ENCODE results near the gene CSDE1.

The CSDE1 gene

DNA sequence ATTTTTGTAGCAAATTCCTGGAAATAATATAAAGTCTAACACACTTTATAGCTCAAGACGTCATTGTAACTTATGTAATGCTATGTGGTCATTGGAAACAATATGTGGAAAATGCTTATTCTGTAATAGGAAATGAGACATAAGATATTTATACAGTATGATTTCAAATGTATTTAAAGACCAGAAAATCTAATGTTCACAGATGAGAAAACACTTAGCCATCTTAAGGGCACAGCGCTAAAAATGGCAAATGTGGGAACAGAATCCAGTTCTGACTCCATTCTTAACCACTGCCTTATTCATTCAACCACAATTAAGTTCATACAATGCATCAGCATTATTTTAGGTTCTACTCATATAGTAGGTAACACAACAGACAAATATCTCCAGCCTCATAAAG is 12.5 kb downstream of the CSDE1 start:
- no peak overlapping the region for H3K27ac ChIP-seq
- H3K4me3 ChIP-seq: no peak overlapping the region
- no peak for DNase-seq (ENCODE audit: low spot score)
- TF ChIP-seq, protein P1, sequence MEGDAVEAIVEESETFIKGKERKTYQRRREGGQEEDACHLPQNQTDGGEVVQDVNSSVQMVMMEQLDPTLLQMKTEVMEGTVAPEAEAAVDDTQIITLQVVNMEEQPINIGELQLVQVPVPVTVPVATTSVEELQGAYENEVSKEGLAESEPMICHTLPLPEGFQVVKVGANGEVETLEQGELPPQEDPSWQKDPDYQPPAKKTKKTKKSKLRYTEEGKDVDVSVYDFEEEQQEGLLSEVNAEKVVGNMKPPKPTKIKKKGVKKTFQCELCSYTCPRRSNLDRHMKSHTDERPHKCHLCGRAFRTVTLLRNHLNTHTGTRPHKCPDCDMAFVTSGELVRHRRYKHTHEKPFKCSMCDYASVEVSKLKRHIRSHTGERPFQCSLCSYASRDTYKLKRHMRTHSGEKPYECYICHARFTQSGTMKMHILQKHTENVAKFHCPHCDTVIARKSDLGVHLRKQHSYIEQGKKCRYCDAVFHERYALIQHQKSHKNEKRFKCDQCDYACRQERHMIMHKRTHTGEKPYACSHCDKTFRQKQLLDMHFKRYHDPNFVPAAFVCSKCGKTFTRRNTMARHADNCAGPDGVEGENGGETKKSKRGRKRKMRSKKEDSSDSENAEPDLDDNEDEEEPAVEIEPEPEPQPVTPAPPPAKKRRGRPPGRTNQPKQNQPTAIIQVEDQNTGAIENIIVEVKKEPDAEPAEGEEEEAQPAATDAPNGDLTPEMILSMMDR (IDR thresholded peaks at IDR 0.05): no peak

DNA sequence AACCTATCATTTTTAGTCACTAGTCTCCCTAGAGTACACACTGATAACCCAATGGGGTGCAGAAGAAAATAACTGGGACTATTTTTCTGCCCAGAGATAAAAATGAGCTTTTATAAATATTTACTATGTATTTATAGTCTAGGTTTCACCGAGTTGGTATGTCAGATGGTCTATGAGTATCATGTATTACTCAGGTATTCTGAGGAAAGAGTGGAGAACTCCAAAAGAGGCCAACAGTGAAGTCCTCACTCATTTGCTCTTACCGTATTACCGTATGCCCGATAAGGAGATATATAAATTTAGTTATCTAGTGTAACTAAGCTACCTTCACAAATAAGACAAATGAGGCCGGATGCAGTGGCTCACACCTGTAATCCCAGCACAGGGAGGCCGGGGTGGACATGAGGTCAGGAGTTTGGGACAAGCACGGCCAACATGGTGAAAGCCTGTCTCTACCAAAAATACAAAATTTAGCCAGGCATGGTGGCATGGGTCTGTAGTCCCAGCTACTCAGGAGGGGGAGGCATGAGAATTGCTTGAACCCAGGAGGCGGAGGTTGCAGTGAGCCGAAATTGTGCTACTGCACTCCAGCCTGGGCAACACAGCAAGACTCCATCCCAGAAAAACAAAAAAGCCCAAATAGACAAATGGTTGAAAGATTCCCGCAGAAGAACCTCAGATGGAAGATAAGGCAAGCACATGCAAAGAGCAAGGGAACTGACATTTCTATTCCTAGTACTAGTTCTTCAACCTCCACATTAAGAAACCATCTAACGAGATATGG is 15.6 kb downstream of the CSDE1 start:
- DNase-seq (ENCODE audit: low spot score): no peak
- Histone ChIP-seq H3K4me3 (no peak overlapping the region), H3K27ac (no peak overlapping the region)
- TF ChIP-seq, protein P1 (IDR thresholded peaks at IDR 0.05): no peak

DNA sequence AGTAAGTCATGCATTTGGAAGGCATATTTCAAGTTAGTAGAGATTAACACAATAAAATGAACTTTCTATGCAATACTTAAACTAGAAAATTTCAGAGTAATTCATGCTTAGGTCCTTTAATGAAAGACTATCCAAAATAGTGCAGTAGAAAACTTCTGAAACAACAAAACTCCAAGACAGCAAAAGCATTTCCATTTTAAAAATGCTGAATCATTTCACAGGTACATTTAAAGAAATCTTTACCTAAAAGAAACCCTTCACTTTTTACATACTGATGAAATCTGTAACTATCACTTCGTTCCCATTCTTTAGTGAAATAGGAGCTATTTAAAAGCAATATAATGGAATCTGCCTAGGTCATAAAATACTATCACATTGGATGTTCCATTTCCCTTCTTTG is 17.5 kb downstream of the CSDE1 start:
- H3K4me3 ChIP-seq: no peak overlapping the region
- no peak overlapping the region for H3K27ac ChIP-seq

DNA sequence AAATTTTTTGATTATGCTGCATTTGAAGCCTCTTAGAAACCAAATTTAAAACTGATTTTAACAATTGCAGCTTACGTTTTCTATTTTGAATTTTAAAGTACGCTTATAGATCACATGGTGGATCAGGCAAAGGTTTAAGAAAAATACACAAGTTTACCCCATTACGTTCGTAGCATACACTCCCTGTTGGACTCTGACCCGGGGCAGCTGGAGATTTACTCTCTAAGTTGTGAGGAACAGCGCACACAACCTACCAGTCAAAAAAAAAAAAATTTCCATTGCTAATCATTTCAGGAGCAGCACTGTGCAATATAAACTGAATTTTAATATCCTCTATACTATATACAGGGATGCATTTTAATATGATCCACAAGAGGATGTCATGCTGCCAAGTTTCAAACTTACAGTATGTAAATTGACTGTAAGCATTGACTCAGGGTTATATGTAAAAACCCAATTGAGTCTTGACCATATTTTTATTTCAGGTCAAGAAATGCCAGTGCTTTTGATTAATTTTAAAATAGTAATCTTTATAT is 20.4 kb downstream of the CSDE1 start:
- no peak for DNase-seq (ENCODE audit: low spot score)
- Histone ChIP-seq H3K27ac (no peak overlapping the region), H3K4me3 (no peak overlapping the region)
- TF ChIP-seq, protein P1 (IDR thresholded peaks at IDR 0.05): no peak

More for the DNA sequence above, 17.5 kb downstream of the CSDE1 start:
- TF ChIP-seq, protein P1 (IDR thresholded peaks at IDR 0.05): no peak
- DNase-seq (ENCODE audit: low spot score): no peak

DNA sequence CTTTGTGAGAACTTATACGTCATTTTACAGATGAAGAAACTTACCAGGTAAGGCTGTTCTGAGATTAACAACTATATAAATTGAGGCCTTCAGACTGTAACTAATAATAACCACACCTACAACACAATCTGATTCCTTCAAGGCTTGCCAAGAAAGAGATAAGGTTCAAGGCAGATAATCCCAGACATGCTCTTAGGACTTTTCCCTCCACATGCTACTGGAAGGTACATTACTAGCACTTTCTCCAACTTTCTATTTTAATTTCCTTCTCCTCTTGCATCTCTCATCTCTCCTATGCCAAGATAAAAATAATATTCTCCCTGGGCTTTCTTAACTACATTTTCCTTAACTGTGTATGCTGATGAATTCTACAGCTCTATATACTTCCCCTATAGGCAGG is 22.3 kb downstream of the CSDE1 start:
- no peak overlapping the region for H3K4me3 ChIP-seq
- H3K27ac ChIP-seq: no peak overlapping the region
- DNase-seq (ENCODE audit: low spot score): no peak
- TF ChIP-seq, protein P1 (IDR thresholded peaks at IDR 0.05): no peak

DNA sequence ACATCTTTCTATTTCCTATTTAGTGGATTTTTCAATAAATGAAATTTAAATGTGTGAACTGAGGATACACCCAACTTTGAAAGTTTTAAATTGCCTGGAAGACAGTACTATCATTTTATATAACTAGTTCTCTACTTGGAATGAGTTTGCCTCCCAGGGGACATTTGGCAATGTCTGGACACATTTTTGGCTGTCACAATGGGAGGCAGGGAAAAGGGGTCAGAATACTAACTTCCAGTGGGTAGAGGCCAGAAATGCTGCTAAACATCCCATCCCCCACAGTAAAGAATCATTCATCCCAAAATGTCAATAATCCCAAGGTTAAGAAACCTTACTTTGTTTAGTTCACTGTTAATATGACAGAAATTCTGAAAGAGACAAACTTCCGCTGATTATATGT is 28.0 kb downstream of the CSDE1 start:
- no peak for DNase-seq (ENCODE audit: low spot score)
- Histone ChIP-seq H3K27ac (no peak overlapping the region), H3K4me3 (no peak overlapping the region)
- TF ChIP-seq, protein P1 (IDR thresholded peaks at IDR 0.05): no peak

DNA sequence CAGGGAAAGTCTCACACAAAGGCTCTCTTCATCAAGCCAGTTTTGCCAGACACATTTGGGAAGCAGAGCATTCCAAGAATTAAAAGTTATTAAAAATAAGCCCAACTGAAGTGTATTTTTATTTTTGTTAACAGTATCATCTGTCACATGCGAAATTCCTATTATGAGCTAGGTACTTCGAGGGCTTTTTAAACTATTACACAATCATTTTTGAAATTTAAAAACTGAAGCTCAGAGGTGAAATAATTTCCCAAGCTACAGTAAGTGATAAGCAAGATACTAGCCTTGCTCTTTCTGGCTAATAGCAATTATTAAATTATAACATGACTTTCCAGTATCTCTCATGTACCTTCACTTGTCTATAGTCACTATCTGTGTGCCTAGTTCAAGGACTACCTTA is 29.2 kb downstream of the CSDE1 start:
- no peak overlapping the region for H3K27ac ChIP-seq
- no peak for DNase-seq (ENCODE audit: low spot score)
- H3K4me3 ChIP-seq: no peak overlapping the region
- TF ChIP-seq, protein P1 (IDR thresholded peaks at IDR 0.05): no peak

Measured in coronary artery (tissue), 2 donors.